Inflammatory macrophage treated with lipopolysaccharide for 4 hours (primary cell): Measurements from ENCODE around the gene SPACDR.

Experiments used
- DNase-seq: peaks from one replicate; pipeline ENCODE4 v3.0.0-alpha.2; 2020

SPACDR gene

DNA sequence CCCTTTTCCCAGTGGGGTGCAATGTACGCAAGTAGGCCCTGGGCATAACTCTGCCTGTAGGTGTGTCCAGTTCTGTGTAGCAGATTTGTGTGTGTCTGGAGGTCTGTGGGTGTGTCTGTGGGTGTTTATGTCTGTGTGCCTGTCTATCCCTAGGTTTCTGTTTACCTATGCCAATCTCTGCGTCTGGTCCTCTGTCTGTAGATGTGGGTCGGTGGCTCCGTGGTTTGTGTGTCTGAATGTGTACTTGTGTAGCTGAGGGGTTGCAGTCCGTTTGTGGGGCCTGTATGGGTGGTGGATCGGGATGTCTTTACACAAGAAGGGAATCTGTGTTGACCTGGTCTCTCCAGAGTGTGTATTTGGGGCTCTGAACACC, 20.6 kb upstream of the SPACDR start:
- DNase-seq: no peak

DNA sequence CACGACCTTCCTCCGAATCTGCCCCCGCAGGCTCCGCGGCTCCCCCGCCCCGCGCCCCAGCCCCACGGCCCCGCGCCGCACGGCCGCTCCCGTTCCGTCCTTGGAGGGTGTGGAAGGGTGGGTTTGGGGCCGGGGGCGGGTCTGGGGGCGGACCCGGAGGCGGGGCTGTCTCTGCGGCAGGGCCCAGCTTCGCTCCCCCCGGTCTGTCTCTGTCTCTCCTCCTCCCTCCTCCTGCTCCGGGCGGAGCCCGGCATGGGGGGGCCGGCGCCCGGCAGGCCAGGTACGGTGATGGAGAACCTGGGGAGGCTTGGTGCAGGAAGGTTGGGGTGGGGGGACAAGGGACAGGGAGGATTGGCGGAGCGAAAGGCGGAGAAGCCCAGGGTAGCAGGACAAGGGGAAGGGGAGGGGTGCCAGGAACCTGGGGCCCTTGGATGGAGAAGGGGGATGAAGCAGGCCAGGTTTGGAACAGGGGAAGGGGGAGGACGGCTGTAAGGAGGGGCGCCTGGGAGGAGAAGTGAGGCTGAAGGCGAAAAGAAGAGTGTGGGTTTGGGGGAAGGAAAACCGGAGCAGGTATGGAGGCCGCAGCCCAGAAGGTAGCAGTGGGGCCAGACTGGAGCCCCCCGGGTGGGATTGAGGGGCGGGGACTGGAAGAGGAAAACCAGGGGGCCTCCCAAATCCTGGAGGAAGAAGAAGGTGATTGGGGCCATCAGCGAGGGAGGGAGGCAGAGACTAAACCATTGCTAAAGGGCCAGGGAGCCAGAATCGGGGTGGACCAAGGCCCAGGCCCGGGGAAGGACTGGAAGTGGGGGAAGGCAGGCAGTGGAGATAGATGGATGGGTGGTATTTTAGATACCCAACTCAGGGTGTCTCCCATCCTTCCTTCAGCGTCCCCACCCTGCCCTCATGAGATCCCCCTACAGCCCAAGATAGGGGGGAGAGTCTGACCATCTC, 19.9 kb upstream of the SPACDR start, which contains the start of gene NYAP1:
TSS of gene NYAP1 (plus strand) at position 206 of the 951 bp plus-strand sequence. CDS start 1,385 bp downstream, outside the sequence.
- DNase-seq: no peak

DNA sequence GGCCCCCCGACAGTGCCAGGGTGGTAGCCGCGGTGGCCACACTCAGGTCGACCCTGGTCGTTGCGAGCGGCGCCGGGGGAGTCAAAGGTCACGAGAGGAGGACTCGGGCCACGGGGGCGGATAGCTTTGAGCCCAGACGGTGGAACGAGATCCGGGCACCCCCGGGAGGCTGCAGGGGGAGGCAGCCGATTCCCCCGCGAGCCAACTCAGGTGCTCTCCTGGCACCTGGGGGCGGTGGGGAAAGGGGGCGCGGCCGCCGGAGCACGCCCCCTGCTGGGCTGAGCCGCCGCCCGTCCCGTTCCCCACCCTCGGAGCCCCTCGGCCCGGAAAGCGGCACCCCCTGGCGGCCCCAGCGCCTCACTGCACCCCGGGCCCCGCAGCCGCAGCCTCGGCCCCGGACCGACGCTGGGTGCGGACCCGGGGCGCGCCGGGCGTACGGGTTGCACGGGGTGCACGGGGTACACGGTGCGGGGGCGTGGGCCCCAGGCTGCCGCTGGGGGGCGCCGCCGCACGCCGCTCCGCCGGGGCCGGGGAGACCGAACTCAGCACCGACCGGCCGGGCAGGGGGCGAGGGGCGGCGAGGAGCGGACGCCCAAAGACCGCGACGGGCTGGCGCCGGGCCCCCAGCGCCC, 19.1 kb upstream of the SPACDR start:
- DNase-seq: peak; percentile 46

DNA sequence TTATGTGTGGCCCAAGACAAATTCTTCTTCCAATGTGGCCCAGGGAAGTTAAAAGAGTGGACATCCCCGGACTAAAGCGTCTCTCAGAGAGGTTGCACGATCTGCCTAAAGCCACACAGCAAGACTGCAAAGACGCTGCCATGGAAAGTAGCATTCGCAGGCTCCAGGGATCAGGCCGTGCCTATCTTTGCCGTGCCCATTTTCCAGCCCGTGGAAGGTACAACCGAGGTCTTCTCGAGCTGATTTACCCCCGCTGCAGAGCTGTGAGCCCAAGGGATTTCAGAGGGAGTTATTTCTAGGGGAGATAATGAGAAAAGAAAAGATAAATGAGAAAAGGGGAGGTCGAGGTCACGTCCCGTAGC, 18.6 kb upstream of the SPACDR start:
- no peak for DNase-seq

DNA sequence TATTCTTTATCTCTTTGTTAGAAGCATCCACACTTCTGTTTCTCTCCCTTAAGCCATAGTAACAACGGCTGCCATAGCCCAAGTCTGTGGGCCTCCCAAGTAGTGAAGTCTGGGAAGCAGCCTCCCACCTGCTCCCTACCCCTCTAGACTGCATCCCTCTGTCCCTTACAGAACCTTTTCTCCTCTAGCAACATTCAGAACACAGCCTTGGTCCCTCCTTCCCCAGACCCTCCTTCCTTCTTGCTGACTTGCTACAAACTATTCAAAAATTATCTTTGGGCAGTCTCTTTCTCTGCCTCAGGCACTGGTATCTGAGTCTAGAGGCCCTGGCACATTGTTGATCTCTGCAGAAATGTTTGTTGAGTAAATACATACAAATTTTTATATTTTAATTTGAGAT, 17.4 kb upstream of the SPACDR start:
- no peak for DNase-seq

DNA sequence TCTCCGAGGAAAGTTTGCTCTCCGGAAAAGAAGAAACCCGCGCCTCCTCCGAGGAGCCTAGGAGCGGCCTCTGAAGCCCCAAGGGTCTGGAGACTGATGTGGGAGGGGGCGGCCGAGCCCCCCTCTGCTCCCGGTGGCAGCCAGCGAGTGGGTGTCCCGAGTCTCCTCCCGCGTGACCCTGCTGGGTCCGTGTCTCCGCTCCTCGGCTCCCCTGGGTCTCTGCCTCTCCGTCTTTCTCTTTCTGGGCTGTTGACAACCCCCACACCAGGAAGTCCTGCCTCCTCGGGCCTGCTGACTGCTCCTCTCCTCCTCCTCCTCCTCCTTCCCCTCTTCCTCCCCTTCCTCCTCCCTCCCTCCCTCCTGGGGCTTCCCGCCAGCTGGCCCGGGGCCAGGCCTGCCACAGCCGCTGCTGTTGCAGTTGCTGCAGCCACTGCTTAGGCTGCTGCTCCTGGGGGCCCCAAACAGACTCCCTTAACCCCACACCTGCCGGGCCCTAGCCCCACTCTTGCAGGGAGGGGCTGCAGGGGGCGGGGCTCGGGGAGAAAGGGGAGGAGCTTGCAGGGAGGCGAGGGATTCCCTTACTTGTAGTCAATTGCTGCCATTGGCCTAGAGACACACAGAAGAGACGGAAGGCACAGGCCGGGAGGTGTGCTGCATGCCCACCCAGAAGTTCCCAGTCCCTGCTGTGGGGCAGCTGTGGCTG, 15.0 kb upstream of the SPACDR start, which contains the start of gene TSC22D4:
TSS of gene TSC22D4 (minus strand) at position 257 of the 703 bp plus-strand sequence. CDS start 1,176 bp downstream, outside the sequence.
- peak; percentile 92 for DNase-seq

DNA sequence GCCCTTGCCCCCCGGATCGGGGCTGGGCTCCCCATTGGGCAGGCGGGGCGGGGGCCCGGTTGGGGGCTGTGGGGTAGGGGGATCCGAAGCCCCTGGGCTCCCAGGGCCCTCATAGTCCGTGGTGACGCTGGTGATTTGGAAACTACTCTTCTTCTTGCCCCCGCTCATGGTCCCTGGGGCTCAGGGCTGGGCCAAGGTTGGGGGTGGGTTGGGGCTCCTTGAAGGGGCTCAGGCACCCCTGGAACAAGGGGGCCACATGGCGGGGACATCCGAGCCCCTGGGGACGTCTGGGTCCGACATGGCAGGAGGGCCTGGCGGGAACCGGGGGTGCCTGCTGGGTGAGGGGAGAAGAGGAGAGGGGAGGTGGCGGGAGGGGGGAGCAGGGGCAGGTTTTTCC, 13.8 kb upstream of the SPACDR start:
- no peak for DNase-seq

DNA sequence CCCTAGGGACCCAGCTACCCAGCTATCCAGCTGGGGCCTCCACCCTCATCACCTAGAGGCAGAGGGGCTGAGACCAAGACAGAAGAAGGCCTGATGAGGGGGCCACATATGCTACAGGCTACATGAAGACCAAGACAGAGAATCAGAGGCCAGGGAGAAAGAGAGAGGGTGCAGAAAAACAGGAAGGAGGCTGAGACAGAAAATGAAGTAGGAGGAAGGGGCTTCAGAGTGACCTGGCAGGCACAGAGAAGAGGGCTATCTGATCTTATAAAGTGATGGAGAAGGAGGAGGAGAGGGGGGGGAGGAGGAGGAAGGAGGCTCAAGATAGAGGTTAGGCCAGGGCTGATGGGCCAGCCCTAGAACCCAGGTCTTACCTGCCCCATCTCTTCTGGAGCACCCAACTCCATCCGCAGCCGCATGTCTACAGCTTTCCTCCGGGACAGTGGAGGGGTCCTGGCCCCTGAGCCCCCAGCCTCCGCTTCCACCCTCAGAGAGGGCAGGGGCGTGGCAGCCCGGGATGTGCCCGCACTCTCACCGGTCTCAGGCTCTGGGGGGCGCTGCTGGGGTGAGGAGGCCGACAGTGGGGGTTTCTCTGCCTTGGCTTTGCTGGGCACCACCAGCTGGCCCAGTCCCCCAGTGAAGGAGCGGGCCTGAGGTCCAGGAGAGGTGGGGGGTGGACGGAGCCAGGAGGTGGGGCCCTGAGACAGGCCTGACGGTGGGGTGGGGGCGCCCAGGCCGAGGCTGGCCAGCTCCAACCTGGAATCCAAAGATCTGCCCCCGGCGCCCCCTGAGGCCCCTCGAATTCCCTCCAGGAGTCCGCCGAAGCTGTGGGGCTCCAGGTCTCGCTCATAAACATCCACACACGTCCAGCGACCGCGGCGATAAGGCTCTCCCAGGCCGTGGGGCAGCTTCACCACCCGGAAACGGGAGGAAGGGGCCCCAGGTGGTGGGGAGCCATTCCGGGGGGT, 13.1 kb upstream of the SPACDR start:
- no peak for DNase-seq

DNA sequence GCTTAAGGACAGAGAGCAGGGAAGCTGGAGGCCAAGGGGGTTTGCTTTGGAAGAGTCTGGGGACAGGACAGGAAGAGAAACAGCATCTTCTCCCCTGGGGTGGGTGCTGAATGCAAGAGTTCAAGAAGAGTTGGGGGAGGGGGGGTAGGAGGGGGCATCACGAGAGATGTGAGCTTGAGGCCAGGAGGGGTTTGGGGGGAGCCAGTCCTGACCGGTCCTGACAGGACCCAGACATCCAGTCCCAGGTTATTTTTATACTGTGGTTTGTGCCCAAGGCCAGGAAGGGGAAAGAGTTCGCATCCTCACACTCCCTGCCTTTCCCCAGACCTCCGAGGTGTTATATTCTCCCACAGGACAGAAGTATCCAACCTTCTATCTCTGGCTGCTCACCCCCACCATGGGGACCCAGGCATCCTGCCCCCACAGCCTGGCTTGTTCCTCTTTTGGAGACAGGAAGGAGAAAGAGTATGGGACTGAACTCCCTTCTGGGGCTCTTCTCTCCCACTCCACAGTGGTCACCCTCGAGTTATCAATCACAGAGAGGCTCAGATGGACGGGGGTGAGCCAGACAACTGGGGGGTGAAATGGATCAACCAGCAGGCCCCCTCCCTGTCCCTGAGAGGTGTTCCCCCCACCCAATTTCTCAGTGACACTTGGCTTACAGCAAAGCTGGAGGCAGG, 12.2 kb upstream of the SPACDR start:
- no peak for DNase-seq

DNA sequence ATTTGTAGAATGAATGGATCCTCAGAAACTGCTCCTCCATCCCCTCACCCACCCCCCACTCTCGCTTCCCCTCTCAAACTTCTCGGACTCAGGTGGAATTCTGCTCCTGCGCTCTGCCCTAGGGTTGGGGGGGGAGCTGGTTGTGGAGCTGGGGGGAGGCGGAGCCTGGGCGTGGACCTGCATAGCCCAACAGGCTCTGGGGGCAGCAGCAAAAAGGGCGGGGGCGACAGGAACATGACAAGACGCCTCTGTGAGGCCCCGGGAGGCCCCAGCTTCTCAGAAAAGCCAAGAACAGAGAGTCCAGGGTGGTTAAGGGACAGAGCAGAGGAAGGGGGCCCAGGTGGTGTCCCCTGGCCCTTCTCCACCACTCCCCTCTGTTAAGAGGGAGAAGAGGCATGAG, 11.5 kb upstream of the SPACDR start:
- DNase-seq: no peak

DNA sequence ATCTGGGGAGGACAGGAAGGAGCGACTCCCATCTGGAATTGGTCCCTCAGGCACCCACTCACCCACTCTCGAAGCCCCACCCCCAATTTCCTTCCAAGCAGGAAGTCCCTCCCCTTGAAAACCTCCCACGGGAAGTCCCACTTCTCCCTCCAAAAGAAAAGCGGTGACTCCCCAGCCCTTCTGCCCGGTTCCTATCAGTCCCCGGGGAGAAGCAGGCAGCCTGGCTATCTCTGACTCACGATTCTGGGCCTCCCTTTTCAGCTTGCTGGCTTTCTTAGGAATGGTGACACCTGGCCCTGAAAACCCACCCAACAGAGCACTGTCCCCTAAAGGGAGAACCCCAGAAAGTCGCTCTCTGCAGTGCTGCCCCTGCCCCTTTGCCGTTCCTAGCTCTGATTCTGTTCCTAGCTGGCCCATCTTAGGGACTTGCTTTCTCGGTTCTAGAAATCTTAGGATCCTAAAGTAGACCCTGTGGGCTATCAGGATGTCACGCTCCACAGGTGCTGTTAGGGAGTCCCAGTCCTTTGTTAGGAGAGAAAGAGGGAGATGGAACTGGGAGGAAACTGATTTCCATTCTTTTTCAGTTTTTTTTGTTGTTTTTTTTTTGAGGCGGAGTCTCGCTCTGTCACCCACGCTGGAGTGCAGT, 8.9 kb upstream of the SPACDR start:
- DNase-seq: peak; percentile 77

DNA sequence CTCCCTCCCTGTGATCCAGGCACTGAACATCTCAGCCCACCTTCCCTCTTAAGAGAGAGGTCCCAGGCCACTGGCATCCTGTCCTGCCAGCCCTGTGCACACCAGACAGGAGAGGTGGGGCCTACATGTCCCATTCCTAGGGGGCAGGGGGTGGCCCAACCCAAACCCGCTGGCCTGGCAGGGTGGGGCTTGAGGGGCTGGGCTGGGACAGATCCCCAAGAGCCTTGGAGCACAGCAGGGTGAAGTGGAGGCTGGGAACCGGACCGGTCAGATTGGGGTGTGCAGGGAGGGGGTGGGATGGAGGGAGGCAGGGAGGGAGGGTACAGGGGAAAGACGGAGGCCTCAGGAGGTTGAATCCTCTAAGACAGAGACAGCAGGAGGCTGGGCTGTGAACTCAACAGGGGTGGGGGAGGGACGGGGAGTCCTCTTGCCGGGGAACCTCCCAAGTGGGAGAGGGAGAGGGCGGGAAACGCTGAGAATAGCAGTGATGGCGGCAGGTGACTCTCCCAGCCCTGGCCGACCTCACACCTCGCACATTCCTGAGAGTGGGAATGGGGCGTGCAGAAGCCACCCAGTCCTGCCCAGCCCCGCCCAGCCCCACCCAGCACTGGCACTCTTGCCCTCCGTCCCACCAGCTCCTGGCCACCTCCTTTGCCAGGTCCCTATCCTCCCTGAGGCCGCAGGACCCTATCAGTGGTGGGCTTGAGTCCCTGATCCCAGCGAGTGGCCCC, 8.2 kb upstream of the SPACDR start:
- no peak for DNase-seq

DNA sequence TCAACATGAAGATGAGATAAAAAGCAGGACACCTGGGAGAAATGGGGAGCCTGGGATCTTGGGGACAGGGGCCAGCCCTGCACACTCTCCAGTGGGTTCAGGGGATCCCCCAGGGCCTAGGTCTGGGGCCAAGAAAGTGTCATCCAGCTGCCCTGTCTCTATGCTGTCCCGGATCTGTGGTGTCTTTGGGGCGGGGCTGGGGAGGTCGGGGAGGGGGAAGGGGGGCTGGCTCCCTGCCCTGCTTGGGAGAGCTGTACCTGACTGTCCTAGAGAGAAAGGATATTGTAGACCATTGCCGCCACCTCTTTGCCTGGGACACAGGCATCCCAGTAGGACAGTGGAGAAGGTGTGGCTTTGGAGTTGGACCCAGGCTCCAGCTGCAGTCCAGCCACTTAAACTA, 7.0 kb upstream of the SPACDR start:
- DNase-seq: no peak

DNA sequence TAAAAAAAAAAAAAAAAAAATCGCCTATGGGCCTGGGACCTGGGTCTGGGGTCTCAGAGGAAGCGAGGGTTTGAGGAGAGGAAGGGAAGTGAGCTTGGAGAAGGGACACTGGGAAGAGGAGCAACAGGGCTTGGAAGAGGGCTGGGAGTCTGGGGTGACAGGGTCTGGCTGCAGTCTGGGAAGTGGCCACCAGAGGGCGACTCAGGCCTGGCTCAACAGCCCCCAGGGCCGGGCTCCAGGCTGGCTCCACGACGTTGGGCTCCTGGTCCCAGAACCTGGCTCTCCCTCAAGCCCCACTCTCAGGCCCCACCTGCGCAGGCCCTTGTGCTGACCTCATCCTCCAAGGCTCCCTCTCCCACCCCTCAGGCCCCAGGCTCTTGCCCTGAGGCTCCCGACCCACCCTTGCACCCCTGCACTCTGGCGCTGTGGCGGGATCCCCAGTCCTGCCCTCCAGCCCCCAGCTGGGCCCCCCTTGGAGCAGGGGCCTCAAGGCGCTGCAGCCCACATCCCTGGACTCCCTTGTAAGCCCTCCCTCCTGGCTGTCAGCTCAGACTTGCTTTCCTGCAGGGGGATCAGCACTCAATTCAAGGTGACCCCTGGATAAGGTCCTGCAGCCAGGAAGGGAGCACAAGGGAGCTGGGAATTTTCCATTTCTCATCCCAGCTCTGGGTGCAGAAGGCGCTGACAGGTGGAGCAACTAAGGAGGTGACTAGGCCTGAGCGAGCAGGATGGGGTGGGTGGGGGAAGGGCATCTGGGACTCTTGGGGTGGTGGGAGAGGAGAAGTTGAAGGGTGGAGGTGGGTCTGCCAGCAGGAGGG, 5.4 kb upstream of the SPACDR start:
- peak; percentile 59 for DNase-seq

DNA sequence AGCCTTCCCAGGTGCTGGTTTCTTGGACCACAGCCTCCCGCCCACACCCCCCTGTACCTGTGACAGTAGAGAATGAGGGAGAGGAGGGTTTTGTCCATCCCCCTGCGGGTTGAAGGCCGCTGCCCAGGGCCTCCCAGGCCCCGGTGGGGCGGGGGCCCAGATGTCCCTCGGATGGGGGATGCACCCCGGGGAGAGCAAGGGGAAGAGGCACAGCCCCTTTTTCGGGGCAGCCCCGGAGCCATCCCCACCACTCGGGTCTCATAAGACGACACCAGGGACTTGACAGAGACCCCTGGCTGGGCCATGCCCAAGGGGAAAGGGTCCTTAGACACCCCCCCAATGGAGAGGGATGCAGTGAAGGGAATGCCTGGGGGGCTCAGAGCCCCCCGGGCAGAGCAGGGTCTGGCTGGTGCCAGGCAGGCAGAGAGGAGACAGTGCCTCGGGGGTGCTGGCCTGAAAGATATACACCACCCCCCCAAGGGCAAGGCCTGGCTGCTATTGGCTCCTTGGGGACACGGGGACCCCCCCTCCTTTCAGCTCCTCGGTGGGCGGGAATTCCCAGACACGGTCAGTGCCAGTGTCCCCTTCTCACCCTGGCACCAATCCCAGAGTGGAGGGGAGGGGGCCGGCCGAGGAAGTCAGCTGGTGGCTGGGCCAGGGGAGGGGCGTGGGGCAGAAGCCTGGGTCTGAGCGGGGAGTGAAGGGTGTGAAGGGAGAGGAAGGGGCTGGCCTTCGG, 3.7 kb upstream of the SPACDR start:
- no peak for DNase-seq

DNA sequence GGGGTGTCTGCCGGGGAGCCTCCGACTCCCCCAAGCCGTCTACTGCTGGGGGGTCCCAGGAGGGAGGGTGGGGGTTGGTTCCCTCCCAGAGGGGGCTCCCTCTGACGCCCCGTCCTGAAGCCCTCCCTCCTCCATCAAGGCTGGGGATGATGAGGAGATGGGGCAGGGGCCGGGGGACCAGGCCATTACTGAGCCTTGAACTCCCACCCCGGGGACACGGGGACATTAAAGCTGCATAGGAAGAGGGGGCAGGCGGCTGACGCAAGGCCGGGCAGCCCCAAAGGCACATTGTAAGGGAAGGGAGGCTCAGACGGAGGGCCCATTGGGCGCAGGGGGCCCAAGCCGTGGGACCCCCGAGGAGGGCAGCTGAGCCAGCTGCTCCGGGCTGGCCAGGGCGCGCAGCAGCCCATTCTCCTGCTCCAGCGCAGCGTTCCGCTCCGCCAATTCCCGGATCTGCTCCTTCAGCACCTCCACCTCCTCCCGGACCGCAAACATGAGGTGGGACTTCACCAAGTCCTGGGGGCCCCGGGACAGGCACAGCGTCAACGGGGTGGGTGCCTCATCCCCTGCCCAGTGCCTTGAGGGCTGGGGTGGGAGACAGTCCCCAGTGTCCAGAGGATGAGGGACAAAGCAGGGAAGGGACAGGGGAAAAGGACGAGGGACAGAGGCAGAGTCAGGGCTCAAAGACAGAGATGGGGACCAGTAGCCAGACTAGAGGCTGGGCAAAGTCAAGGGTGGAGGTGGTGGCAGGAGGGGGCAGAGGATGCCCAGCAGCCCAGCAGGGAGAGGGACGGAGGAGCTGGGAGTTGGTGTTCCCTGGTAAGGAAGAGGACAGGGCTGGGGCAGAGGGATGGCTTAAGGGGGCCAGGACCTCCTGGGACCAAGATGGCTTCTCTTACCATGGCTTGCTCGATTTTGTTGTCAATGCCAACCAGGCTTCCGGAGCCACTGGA, 2.9 kb upstream of the SPACDR start:
- no peak for DNase-seq

DNA sequence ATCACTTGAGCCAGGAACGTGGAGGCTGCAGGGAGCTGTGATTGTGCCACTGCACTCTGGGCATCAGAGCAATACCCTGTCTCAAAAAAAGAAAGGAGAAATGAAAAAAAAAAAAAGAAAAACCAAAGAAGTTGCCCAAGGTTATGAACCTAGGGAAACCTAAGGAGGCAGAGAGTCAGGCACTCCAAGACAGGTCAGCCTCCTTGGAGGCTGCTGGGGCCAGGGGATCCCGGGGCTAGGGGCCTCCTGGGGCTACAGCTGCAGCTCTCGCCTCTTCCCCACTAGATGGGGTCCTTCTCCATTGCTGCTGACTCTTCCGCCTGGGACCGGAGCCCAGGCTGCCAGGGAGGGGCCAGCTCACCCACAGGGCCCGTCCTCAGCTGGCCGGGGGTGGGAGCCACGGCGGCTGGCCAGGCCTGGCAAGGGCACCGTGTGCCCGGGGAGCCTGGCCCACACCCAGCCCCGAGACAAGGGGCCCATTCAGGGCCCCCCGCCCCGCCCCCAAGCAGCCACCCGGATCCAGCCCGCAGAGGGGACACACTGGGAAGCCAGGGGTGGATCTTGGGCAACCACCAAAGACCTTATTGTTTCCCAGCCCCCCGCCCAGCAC, 1.7 kb upstream of the SPACDR start:
- peak; percentile 35 for DNase-seq
